Measurements from ENCODE around the gene APEX1. TPM values are rescaled to one million over a fixed set of nuclear protein-coding genes. Genes with fewer than 3 reads are reported as not detected.

The APEX1 gene
- total RNA-seq, 1 experiment from 2014 or later, result 324 TPM

- no peak for DNase-seq (ENCODE audit: low spot score)
- POLR2A ChIA-PET, result no interaction called here
- Mint-ChIP-seq H3K9me3 (peaks cover 14% of the 10 kb centered on the region), H3K36me3 (peaks cover 11% of the 10 kb centered on the region), H3K4me1 (peaks cover 52% of the 10 kb centered on the region), H3K4me3 (no peak overlapping the region), H3K27me3 (ENCODE audit: low read depth) (no peaks in the 10 kb centered on the region; the same call in 1 of the 2 replicates), H3K27ac (no peak overlapping the region)
- TF ChIP-seq TP53 (CRISPR knock-in tag; IDR thresholded peaks at IDR 0.05) (no peak), AFF4 (CRISPR knock-in tag; IDR thresholded peaks at IDR 0.05; ENCODE audit: borderline replicate concordance) (no peak), GRHL2 (CRISPR knock-in tag; IDR thresholded peaks at IDR 0.05; ENCODE audit: insufficient replicate concordance, severe bottlenecking) (no peak), ZBTB43 (CRISPR knock-in tag; IDR thresholded peaks at IDR 0.05) (no peak), ZNF671 (CRISPR knock-in tag; IDR thresholded peaks at IDR 0.05) (no peak), FOXK1 (CRISPR knock-in tag; IDR thresholded peaks at IDR 0.05) (no peak), FOXP1 (CRISPR knock-in tag; IDR thresholded peaks at IDR 0.05; ENCODE audit: borderline replicate concordance) (no peak), NFATC4 (CRISPR knock-in tag; IDR thresholded peaks at IDR 0.05) (no peak), FOXP4 (CRISPR knock-in tag; IDR thresholded peaks at IDR 0.05) (no peak), ATF2 (CRISPR knock-in tag; IDR thresholded peaks at IDR 0.05; ENCODE audit: borderline replicate concordance, low read depth) (no peak), HMGXB4 (CRISPR knock-in tag; IDR thresholded peaks at IDR 0.05) (no peak), CREB1 (CRISPR knock-in tag; IDR thresholded peaks at IDR 0.05) (no peak), E2F1 (CRISPR knock-in tag; IDR thresholded peaks at IDR 0.05) (no peak), ELF4 (CRISPR knock-in tag; IDR thresholded peaks at IDR 0.05; ENCODE audit: low read depth) (no peak), IRF1 (CRISPR knock-in tag; IDR thresholded peaks at IDR 0.05) (no peak), ZNF317 (CRISPR knock-in tag; IDR thresholded peaks at IDR 0.05; ENCODE audit: borderline replicate concordance, low read depth) (no peak), MYBL2 (CRISPR knock-in tag; IDR thresholded peaks at IDR 0.05) (no peak), GTF2I (CRISPR knock-in tag; conservative IDR thresholded peaks at IDR 0.05) (no peak), HMGA2 (CRISPR knock-in tag; IDR thresholded peaks at IDR 0.05) (no peak)
- CTCF ChIA-PET, result interaction anchor here (0.7 to 1.0 kb wide), 2 partner anchors 116 to 120 kb away, joined by 3 to 5 read pairs; no protein-coding TSS in a partner anchor
- ATAC-seq, result no peak
Observed at GRCh38 chr14:20490563-20490962, 35.5 kb downstream of the APEX1 start.
